Body of pancreas (tissue), 4 donors: Measurements from ENCODE around the gene TMEM170B. TPM values are rescaled to one million over a fixed set of nuclear protein-coding genes. Genes with fewer than 3 reads are reported as not detected.
A peak's percentile ranks its signal among the peaks of the same experiment; 100 is the strongest.

ENCODE experiments used
- ATAC-seq: fragments of 150-250 bp; one replicate; pipeline ENCODE4 v1.9.1; 2016
- DNase-seq, 4 donors: peaks; one replicate each; pipeline ENCODE4 v3.0.0-alpha.2; 2019
- H3K27ac ChIP-seq, 4 donors: fragments of 200-600 bp; sonication (generic); 1 replicate in 3 of 4; 2 replicates in 1 of 4; pipeline versions ENCODE4 v1.5.1 to v1.6.1; 2016 to 2019; ENCODE audit warnings: mild to moderate bottlenecking in 1 of 4, mixed read lengths in 1 of 4, moderate library complexity in 1 of 4
- H3K27me3 ChIP-seq, 2 donors: fragments of 200-600 bp; sonication (generic); one replicate each; pipeline ENCODE4 v1.6.0; 2016; ENCODE audit warnings: mild to moderate bottlenecking in 1 of 2
- H3K36me3 ChIP-seq, 2 donors: fragments of 200-600 bp; sonication (generic); replicated peaks in 1 of 2; 2 replicates each; pipeline ENCODE4 v1.5.1; 2016; ENCODE audit warnings: low read depth in 2 of 2; ENCODE audit not compliant: insufficient read depth in 1 of 2
- H3K4me1 ChIP-seq: fragments of 200-600 bp; sonication (generic); one replicate; pipeline ENCODE4 v1.6.0; 2016
- H3K4me3 ChIP-seq, 2 donors: fragments of 200-600 bp; sonication (generic); 1 replicate in 1 of 2; 2 replicates in 1 of 2; pipeline ENCODE4 v1.5.1; 2016 to 2019
- H3K9me3 ChIP-seq, 3 donors: fragments of 200-600 bp; sonication (generic); 1 replicate in 2 of 3; 2 replicates in 1 of 3; pipeline ENCODE4 v1.5.1; 2016
- POLR2A ChIP-seq, 3 donors: fragments of 450-650 bp; IDR thresholded peaks; one replicate each; pipeline ENCODE4 v1.6.1; 2016; ENCODE audit warnings: antibody characterized with exemption in 3 of 3, mild to moderate bottlenecking in 2 of 3
- WGBS, 2 donors: methylation state at CpG; one replicate each; pipeline ENCODE4 v1.1.5; 2017; 5-methylcytosine and 5-hydroxymethylcytosine counted together
- intact Hi-C: fragments of 100-400 bp; cut with DNase I; formaldehyde crosslinking; loops from one replicate; pipeline ENCODE4 v1.15.1; 2023
- total RNA-seq, 2 donors: library from RNA; depleted of rRNA; stranded (reverse); fragments of >200 nt; gene quantifications; one replicate each; pipeline ENCODE4 v1.1.0, GENCODE V29; 2016
- TF ChIP-seq, protein P1 (sequence below), 7 experiments: fragments of 450-650 bp in 4 of 7; fragments of 200-600 bp in 3 of 7; sonication (generic) in 3 of 7; IDR thresholded peaks; one replicate each; pipeline ENCODE4 v1.5.1; 2016 to 2019; ENCODE audit warnings: antibody characterized with exemption in 7 of 7

TMEM170B gene
- total RNA-seq, 2 donors from 2014 or later: 3.0 to 3.6 TPM

- Histone ChIP-seq H3K27me3 (no peaks in the 10 kb centered on the region), H3K4me1 (peaks cover 6% of the 10 kb centered on the region), H3K27ac (no peak overlapping the region), H3K9me3 (no peaks in the 10 kb centered on the region), H3K4me3 (no peak overlapping the region), H3K36me3 (no peaks in the 10 kb centered on the region)
- intact Hi-C loops: no loop called here
- WGBS, 2 donors: 89 to 92% methylated on average over 3 of the region's 3 CpGs
- no peak for TF ChIP-seq POLR2A (IDR thresholded peaks at IDR 0.05)
- DNase-seq: no peak
- no peak for ATAC-seq
Measured at GRCh38 chr6:11556309-11556708, 18.8 kb downstream of the TMEM170B start.

GRCh38 chr6:11563793-11564192, 26.2 kb downstream of the TMEM170B start:
- Histone ChIP-seq H3K9me3 (no peaks in the 10 kb centered on the region), H3K36me3 (no peaks in the 10 kb centered on the region), H3K4me3 (no peak overlapping the region), H3K27me3 (no peaks in the 10 kb centered on the region), H3K4me1 (peaks cover 6% of the 10 kb centered on the region), H3K27ac (no peak overlapping the region)
- no peak for TF ChIP-seq POLR2A (IDR thresholded peaks at IDR 0.05)
- TF ChIP-seq, protein P1, sequence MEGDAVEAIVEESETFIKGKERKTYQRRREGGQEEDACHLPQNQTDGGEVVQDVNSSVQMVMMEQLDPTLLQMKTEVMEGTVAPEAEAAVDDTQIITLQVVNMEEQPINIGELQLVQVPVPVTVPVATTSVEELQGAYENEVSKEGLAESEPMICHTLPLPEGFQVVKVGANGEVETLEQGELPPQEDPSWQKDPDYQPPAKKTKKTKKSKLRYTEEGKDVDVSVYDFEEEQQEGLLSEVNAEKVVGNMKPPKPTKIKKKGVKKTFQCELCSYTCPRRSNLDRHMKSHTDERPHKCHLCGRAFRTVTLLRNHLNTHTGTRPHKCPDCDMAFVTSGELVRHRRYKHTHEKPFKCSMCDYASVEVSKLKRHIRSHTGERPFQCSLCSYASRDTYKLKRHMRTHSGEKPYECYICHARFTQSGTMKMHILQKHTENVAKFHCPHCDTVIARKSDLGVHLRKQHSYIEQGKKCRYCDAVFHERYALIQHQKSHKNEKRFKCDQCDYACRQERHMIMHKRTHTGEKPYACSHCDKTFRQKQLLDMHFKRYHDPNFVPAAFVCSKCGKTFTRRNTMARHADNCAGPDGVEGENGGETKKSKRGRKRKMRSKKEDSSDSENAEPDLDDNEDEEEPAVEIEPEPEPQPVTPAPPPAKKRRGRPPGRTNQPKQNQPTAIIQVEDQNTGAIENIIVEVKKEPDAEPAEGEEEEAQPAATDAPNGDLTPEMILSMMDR (IDR thresholded peaks at IDR 0.05): no peak
- no peak for DNase-seq
- WGBS, 2 donors: 75 to 76% methylated on average over 3 of the region's 3 CpGs
- intact Hi-C loops: no loop called here
- ATAC-seq: no peak

- TF ChIP-seq POLR2A (IDR thresholded peaks at IDR 0.05): no peak
- TF ChIP-seq, protein P1 (IDR thresholded peaks at IDR 0.05): no peak
- intact Hi-C loops: no loop called here
- DNase-seq: no peak
Measured at GRCh38 chr6:11566609-11567008, 29.1 kb downstream of the TMEM170B start.

DNA sequence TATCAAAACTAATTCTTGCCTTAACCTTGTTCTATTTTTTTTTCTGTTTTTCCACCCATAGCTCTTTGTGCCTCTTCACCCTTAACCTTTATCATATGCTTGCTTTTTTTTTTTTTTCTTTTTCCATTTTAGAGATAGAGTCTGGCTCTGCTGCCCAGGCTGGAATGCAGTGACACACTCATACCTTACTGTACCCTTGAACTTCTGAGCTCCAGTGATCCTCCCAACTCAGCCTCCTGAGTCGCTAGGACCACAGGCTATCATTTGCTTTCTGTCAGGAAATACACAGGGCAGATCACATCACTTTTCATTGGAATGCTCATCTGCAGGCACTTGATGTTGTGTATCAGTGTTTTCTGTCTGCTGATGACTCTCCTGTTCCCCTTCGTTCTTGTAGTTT, 33.5 kb downstream of the TMEM170B start:
- H3K27me3 ChIP-seq: no peaks in the 10 kb centered on the region
- DNase-seq (no peak), ATAC-seq (no peak)
- H3K9me3 ChIP-seq: no peaks in the 10 kb centered on the region
- no peaks in the 10 kb centered on the region for H3K36me3 ChIP-seq
- intact Hi-C loops: no loop called here
- no peak overlapping the region for H3K27ac ChIP-seq
- H3K4me1 ChIP-seq: no peaks in the 10 kb centered on the region
- 89 to 98% methylated on average over 2 of the region's 2 CpGs for WGBS, 2 donors
- no peak overlapping the region for H3K4me3 ChIP-seq
- TF ChIP-seq POLR2A (IDR thresholded peaks at IDR 0.05): no peak
- TF ChIP-seq, protein P1 (IDR thresholded peaks at IDR 0.05): no peak

More at GRCh38 chr6:11566609-11567008, 29.1 kb downstream of the TMEM170B start:
- Histone ChIP-seq H3K4me1 (peaks cover 6% of the 10 kb centered on the region), H3K4me3 (no peak overlapping the region), H3K27me3 (no peaks in the 10 kb centered on the region), H3K36me3 (no peaks in the 10 kb centered on the region), H3K27ac (no peak overlapping the region), H3K9me3 (no peaks in the 10 kb centered on the region)
- ATAC-seq: no peak
- WGBS, 2 donors: 97 to 98% methylated on average over 8 of the region's 8 CpGs

GRCh38 chr6:11575408-11576033, 38.0 kb downstream of the TMEM170B start:
- DNase-seq (peak; percentile 66 to 81 (median 72)), ATAC-seq (peak; percentile 99)
- H3K4me1 ChIP-seq: no peaks in the 10 kb centered on the region
- H3K27ac ChIP-seq: no peak overlapping the region
- H3K27me3 ChIP-seq: no peaks in the 10 kb centered on the region
- no peaks in the 10 kb centered on the region for H3K9me3 ChIP-seq
- intact Hi-C loops: no loop called here
- no peak for TF ChIP-seq POLR2A (IDR thresholded peaks at IDR 0.05)
- TF ChIP-seq, protein P1 (IDR thresholded peaks at IDR 0.05): peak; percentile 56 to 94 (median 88)
- H3K36me3 ChIP-seq: no peaks in the 10 kb centered on the region
- 22 to 23% methylated on average over 10 of the region's 10 CpGs for WGBS, 2 donors
- H3K4me3 ChIP-seq: no peak overlapping the region
